NCI-H128 (cell line): ENCODE measurements around the gene IL22RA2.

Experiments used
- DNase-seq: peaks from one replicate; lab custom pipeline; 2025; ENCODE audit not compliant: unreplicated experiment; lab: John Stamatoyannopoulos, UW

IL22RA2 gene

DNA sequence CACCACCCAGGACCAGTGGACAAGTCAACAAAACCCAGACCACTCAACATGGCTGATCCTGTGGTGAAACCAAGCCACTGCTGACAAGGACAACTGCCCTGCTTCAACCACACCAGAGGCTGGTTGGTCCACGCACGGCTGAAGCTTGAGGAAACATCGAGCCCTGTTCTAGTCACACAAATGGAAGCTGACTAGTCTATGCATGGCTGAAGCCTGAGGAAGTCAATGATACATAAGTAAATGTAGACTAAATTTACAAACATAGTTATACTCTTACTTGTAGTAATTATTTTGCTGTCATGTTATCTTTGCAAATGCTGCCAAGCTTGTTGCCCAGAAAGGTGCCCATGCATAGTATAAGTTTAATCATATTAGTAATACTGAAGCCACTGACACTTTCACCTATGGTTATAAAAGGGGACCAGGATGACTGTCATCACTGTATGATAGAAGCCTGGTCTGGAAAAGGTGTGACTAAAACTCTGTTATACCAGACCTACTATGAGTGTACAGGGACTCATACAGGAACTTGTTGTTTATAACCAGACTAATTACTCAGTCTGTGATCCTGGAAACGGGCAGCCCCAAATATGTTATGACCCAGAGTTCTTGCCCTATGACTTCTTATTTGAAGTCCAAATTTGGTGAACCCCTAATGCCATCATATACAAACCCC is 5.6 kb downstream of the IL22RA2 start:
- DNase-seq: no peak

DNA sequence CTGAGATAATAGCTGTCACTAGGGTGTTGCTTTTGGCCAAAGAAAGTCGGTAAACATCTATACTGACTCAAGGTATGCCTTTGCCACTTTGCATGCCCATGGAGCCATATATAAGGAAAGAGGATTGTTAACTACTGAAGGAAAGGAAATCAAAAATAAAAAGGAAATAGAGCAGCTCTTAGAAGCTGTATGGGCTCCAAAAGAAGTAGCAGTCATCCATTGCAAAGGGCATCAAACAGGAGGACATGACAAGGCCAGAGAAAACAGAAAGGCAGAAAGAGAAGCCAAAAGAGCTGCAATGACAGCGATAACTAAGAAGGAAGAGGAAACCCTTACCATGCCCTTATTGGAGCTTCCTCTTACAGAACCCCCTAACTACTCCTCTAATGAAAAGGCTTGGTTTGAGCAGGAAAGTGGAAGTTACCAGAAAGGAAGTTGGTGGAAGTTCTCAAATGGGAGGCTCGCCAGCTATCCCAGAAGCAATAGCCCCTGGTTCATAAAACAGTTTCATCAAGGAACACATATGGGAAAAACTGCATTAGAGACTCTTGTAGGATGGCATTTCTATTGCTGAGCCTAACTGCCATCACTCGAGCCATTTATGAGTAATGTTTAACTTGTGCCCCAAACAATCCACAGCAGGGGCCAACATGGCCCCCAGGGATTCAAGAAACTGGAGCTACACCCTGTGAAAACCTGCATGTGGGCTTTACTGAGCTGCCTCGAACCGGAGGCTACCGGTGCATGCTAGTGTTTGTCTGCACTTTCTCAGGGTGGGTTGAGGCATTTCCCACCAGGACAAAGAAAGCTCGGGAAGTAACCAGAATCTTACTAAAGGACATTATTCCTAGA is 7.0 kb downstream of the IL22RA2 start:
- DNase-seq: no peak

DNA sequence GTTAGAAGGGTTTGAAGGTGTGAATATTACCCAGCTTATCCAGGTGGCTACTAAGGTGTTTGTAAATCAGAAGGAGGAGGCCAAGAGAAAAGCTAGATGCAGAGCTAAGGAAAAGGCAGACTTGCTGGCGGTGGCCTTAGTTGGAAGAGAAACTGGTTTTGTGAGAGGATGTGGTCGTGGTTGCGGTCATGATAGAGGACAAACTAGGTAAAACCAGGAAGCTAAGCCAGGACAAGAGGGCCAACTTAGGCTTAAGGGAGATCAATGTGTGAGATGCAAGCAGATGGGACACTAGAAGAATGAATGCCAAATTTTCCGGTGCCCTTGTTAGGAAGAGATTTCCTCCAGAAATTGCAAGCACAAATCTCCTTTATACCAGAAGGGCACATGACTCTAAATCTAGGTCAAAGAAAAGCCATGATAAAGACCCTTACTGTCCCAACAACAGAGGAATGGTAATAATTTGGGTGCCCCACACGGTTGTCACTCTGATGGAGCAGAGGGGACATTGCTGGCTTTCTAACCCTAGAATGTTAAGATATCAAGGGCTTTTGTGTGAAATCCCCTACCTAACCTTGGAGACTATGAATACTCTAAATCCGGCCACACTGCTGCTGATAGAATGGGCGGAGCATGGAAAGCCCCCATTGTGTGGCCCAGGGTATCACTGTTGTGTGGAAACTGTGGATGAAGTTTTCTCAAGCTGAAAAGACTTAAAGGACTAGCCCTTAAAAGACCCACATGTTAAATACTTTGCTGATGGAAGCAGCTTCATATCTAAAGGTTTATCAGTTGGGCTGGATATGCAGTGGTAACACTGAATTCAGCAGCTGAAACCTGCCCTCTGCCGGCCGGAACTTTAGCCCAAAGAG is 7.8 kb downstream of the IL22RA2 start:
- no peak for DNase-seq

DNA sequence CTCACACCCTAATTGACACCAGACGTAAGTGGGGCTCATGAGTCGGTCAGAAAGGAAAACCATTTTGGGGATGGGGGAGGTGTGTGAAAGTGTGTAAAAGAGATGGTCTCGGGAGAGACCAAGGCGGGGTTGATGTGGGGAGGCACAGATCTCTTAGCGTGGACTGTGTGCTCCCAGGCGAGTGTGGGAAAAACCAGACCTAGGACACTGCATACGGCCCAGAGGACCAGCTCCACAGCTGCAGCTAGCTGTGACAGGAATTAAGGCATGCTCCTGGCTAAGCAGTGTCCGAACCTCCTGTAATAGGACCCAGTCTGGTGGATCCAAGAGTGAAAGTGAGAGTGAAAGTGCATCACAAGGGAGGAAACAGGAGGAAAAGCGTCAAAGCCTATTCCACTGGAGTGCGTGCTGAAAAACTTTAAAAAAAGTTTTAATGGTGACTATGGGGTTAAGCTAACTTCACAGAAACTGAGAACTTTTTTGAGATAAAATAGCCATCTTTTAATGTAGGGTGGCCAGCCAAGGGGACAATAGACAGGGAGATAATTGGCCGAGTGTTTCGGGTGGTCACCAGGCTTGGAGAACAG is 9.6 kb downstream of the IL22RA2 start:
- no peak for DNase-seq

- no peak for DNase-seq
Measured at GRCh38 chr6:137162692-137163306, 10.6 kb downstream of the IL22RA2 start.

DNA sequence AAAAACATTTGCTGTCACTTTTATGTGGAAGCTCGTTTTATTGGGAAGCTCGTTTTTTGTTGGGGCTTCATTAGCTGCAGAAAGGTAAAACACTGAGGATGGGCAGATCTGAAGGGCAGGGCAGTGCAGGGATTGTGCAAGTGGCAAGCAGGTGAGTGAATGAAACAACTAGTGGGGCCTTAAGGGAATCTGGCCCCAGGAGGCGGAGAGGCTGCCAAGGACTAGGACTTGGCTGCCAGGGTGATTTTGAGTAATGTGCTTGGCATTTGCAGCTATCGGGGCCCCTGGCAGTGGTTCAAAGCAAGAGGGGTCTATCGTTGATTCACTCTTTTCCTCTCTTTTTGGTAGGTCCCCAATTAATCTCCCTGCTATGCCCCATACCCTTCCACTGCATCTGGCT is 11.5 kb downstream of the IL22RA2 start:
- no peak for DNase-seq

- no peak for DNase-seq
Measured at GRCh38 chr6:137160763-137161162, 12.7 kb downstream of the IL22RA2 start.

- no peak for DNase-seq
Measured at GRCh38 chr6:137159912-137160311, 13.5 kb downstream of the IL22RA2 start.

DNA sequence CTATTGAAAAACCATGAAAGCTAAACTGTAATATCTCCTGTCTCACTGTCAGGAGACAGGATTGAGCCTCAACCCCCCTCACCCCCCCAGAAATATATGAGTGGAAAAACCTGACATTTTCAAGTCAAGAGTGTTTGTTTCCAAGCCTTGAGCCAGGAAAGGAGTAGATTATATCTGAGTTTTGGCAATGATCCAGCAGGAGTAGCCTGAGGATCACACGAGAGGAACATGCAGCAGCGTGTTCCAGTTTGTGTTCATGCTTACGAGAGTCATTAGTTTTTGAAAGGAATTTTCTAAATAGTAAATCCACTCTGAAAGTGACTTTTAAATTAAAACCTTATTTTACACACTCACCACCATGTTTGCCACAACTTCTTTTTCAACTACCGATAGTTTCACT is 15.8 kb downstream of the IL22RA2 start:
- no peak for DNase-seq

- DNase-seq: no peak
Measured at GRCh38 chr6:137156650-137157049, 16.8 kb downstream of the IL22RA2 start.

- DNase-seq: no peak
Measured at GRCh38 chr6:137155830-137156229, 17.6 kb downstream of the IL22RA2 start.

DNA sequence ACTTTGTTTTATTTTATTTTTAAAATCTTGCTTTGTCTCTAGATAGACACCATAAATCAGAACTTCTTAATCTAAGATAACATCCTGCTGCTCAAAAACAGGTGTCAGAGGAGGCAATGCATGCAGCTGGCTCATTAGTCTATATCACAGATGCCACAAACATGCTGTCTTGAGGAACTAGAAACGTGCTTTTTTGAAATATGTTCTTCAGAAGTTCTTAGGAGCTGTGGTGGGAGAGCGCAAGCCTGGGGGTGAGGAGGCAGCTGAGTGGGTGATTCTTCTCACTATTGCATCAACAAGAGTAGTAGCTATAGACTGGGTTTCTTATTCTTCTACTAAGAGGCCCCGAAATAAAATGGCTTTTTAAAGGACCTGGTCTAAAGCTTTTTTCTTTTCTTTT is 23.4 kb downstream of the IL22RA2 start:
- no peak for DNase-seq

DNA sequence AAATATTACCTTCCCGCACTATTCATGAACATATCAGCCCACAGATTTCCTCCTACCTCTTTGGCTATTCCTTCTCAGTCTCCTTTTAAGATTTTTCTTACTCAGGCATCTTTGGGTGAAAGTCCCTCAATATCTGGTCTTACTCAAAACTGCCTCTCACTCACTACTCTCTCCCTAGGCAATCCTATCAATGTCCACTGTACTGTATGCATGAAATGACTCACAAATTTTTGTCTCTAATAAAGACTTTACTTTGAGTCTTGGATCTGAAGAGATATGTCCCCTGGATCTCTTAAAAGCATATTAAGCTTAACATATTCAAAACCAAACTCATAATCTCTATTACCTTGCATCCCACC is 24.4 kb downstream of the IL22RA2 start:
- no peak for DNase-seq

DNA sequence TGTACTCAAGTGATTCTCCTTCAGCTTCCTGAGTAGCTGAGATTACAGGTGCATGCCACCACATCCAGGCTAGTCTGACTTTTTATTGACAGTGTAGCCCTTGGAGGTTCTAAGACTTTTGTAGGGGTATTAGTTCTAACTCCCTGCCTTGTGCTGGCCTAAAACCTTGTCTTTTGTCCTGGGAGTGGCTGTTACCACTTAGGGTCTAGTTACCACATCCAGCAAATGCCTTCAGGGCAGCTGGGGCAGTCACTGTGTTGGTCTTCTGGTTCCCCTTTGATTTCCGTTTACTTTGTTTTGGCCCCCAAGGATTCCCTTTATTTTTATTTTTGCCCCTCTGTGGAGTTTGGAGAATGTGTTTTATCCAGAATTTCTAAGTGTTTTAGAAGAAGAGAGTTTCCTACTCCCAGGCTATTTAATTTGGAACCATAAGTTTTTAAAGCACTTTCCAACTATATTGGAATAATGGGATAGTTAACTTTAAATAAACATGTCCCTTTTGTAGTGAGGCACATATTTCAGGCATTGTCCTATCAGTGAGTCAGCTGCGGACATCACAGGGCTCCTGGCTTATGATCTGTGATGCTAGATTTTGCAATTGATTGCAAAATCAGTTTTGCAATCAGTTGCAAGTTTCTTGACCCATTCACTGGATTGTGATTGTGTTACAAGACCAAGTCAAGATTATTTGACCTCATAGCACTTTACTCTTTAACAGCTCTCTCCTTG is 25.0 kb downstream of the IL22RA2 start:
- no peak for DNase-seq

GRCh38 chr6:137147195-137147594 is 26.2 kb downstream of the IL22RA2 start:
- DNase-seq: no peak

DNA sequence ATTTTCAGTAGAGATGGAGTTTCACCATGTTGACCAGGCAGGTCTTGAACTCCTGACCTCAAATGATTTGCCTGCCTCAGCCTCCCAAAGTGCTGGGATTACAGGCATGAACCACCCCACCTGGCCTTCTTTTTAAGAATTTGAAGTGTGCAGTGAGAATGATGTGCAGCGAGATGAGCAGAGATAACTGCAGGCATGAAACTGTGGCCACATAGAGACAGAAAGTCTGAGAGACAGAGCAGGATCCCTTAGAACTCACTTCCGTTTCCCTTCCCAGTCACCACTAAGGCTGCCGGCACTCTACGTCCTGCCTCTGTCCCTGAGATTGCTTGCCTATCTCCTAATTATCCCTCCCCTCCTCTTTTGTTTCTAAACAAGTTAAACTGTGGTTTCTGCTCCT is 27.2 kb downstream of the IL22RA2 start:
- no peak for DNase-seq

GRCh38 chr6:137145421-137145820 is 28.0 kb downstream of the IL22RA2 start:
- no peak for DNase-seq

- DNase-seq: no peak
Measured at GRCh38 chr6:137136065-137136464, 37.4 kb downstream of the IL22RA2 start.

- no peak for DNase-seq
Measured at GRCh38 chr6:137134483-137134882, 39.0 kb downstream of the IL22RA2 start.

DNA sequence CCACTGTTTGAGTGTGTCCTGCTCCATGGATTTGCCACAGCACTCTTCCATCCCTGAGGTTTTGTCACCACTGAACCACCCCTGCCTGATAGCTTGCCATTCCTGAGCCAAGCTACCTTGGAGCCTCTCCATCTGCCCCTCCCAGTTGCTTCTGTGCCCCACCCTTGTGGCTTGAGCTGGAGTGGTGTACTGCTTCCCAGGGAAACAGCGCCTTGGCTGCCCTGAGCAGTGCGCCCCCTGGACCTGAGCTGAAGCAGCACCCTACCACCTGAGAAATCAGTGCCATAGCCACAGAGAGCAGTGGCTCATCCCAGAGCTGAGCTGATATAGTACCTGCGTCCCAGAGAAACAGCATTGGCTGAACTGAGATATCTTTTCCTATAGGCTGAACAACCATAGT is 40.3 kb downstream of the IL22RA2 start:
- no peak for DNase-seq
